Panc1 (cell line): Measurements from ENCODE around the gene MYPN. TPM values are rescaled to one million over a fixed set of nuclear protein-coding genes. Genes with fewer than 3 reads are reported as not detected.
"Not testable (repeated sequence)": the region's sequence is repeated elsewhere in the genome, so short reads cannot be mapped to it uniquely, and the experiment has no call there.

Experiments
- ATAC-seq: fragments of 200-7000 bp; cut with Tn5 transposase; 2 replicates; pipeline ENCODE4 v1.9.1; 2020; ENCODE audit warnings: mild to moderate bottlenecking, moderate library complexity
- BruUV-seq: library from RNA; stranded (reverse); fragments of 400-500 nt; replicated peaks from 2 replicates; lab custom pipeline; 2021; lab: Mats Ljungman, UMichigan
- CTCF ChIA-PET: fragments of 300-600 bp; sonication (Branson Sonifier 250); formaldehyde crosslinking; loops from one replicate; lab custom pipeline; 2022; ENCODE audit warnings: antibody characterized with exemption; lab: Charles Lee
- POLR2A ChIA-PET: fragments of 300-600 bp; sonication (Branson Sonifier 250); formaldehyde crosslinking; loops from one replicate; lab custom pipeline; 2022; ENCODE audit warnings: antibody characterized with exemption; lab: Charles Lee
- DNase-seq: peaks from one replicate; pipeline ENCODE4 v3.0.0-alpha.2; 2010; ENCODE audit warnings: low read depth, low spot score
- H3K27ac ChIP-seq: 2 replicates; pipeline ENCODE4 v1.5.1; 2011; ENCODE audit warnings: mild to moderate bottlenecking, low read length, inconsistent platforms
- H3K27me3 ChIP-seq: fragments of 200-500 bp; sonication (Bioruptor generic); 2 replicates; pipeline ENCODE4 v1.6.0; 2014; ENCODE audit warnings: low read length, inconsistent platforms; ENCODE audit not compliant: control insufficient read depth, insufficient read depth
- H3K36me3 ChIP-seq: fragments of 200-500 bp; sonication (Bioruptor generic); 2 replicates; pipeline ENCODE4 v1.5.1; 2014; ENCODE audit warnings: inconsistent platforms, mild to moderate bottlenecking, low read length, moderate library complexity; ENCODE audit not compliant: control insufficient read depth, insufficient read depth
- H3K4me1 ChIP-seq: 2 replicates; pipeline ENCODE4 v1.5.1; 2011; ENCODE audit warnings: inconsistent platforms, mild to moderate bottlenecking, low read length, moderate library complexity; ENCODE audit not compliant: control insufficient read depth, insufficient read depth
- H3K4me3 ChIP-seq, 2 experiments: 2 replicates each; pipeline ENCODE4 v1.5.1; 2011 to 2012; ENCODE audit warnings: low read depth in 2 of 2, low read length in 2 of 2, mild to moderate bottlenecking in 2 of 2, inconsistent platforms in 1 of 2, moderate library complexity in 1 of 2
- H3K9me3 ChIP-seq: fragments of 200-500 bp; sonication (Bioruptor generic); 2 replicates; pipeline ENCODE4 v1.5.1; 2014; ENCODE audit warnings: low read depth, mild to moderate bottlenecking, inconsistent platforms, low read length, moderate library complexity; ENCODE audit not compliant: control insufficient read depth, insufficient read depth
- CTCF ChIP-seq: fragments of 450-650 bp; IDR thresholded peaks from 2 replicates; pipeline ENCODE4 v1.5.1; 2017; ENCODE audit warnings: mild to moderate bottlenecking
- POLR2AphosphoS5 ChIP-seq: IDR thresholded peaks from 2 replicates; pipeline ENCODE4 v1.6.1; 2012; ENCODE audit warnings: mild to moderate bottlenecking, low read depth, low read length, moderate library complexity
- REST ChIP-seq, 2 experiments: IDR thresholded peaks; 2 replicates each; pipeline ENCODE4 v1.6.1; 2011 to 2012; ENCODE audit warnings: low read depth in 2 of 2, control low read depth in 1 of 2, low read length in 1 of 2, mild to moderate bottlenecking in 1 of 2, moderate library complexity in 1 of 2; ENCODE audit not compliant: insufficient read depth in 1 of 2
- SIN3A ChIP-seq: IDR thresholded peaks from 2 replicates; pipeline ENCODE4 v1.6.1; 2012; ENCODE audit warnings: low read depth, mild to moderate bottlenecking, low read length, moderate library complexity, borderline replicate concordance; ENCODE audit not compliant: insufficient read depth
- TCF7L2 ChIP-seq: IDR thresholded peaks from 2 replicates; pipeline ENCODE4 v1.6.1; 2011; ENCODE audit warnings: mild to moderate bottlenecking, low read depth, low read length, inconsistent platforms
- in situ Hi-C: cut with HindIII; loops from 2 replicates; pipeline ENCODE4 v1.10.0; 2016; ENCODE audit warnings: low sequenced_read_pairs, low pct_unique_long_range_greater_than_20kb
- intact Hi-C: fragments of 100-400 bp; cut with micrococcal nuclease; formaldehyde crosslinking; loops from one replicate; pipeline ENCODE4 v1.10.0; 2022; ENCODE audit not compliant: unreplicated experiment
- total RNA-seq: library from RNA; stranded (reverse); gene quantifications from one replicate; pipeline ENCODE4 v1.2.1, GENCODE V29; 2021; ENCODE audit not compliant: unreplicated experiment

The MYPN gene
- total RNA-seq, 1 experiment from 2014 or later, result 39.1 TPM

GRCh38 chr10:68155615-68156210 lies 46.4 kb downstream of the MYPN start:
- in situ Hi-C loops, result no loop called here
- POLR2A ChIA-PET, result no interaction called here

GRCh38 chr10:68156373-68157185 lies 47.3 kb downstream of the MYPN start:
- H3K9me3 ChIP-seq, result no peaks in the 10 kb centered on the region
- POLR2A ChIA-PET, result no interaction called here
- no peak for ATAC-seq
- H3K4me3 ChIP-seq, result no peak overlapping the region
- H3K36me3 ChIP-seq, result peaks cover 7% of the 10 kb centered on the region; the same call in 1 of the 2 replicates
- peak; percentile 59 for DNase-seq
- peak overlapping the region; percentile 99 for H3K27ac ChIP-seq
- TF ChIP-seq TCF7L2, result 0 out of 2 replicates have a peak, but pooled peaks have one; percentile 6
- peak; percentile 88 for TF ChIP-seq CTCF
- TF ChIP-seq SIN3A, result no peak
- no peak for TF ChIP-seq POLR2AphosphoS5
- no peak for TF ChIP-seq REST (IDR thresholded peaks at IDR 0.05; ENCODE audit: insufficient read depth in 1 of 2, low read depth in 2 of 2, low read length in 1 of 2)
- intact Hi-C loops, result loop anchor here (1.0 kb wide), 1 partner anchor 73 kb away; no protein-coding TSS in a partner anchor
- BruUV-seq, result no TSS peak
- CTCF ChIA-PET, result interaction anchor here (1.4 to 4.4 kb wide), 2 partner anchors 56 to 73 kb away, joined by 11 to 47 read pairs; no protein-coding TSS in a partner anchor
- in situ Hi-C loops, result no loop called here
- H3K27me3 ChIP-seq, result no peaks in the 10 kb centered on the region
- H3K4me1 ChIP-seq, result peaks cover 63% of the 10 kb centered on the region

More at GRCh38 chr10:68155615-68156210, 46.4 kb downstream of the MYPN start:
- TF ChIP-seq TCF7L2 (peak; percentile 48; the same call in 1 of the 2 replicates), REST (IDR thresholded peaks at IDR 0.05; ENCODE audit: insufficient read depth in 1 of 2, low read depth in 2 of 2, low read length in 1 of 2) (no peak)
- no TSS peak for BruUV-seq
- H3K27ac ChIP-seq, result peak overlapping the region; percentile 99
- CTCF ChIA-PET, result interaction anchor here (0.5 to 4.4 kb wide), 3 partner anchors 32 to 193 kb away, joined by 3 to 47 read pairs (median 4); no protein-coding TSS in a partner anchor
- ATAC-seq (no peak), DNase-seq (no peak)
- H3K36me3 ChIP-seq, result peaks cover 7% of the 10 kb centered on the region; the same call in 1 of the 2 replicates
- no peak overlapping the region for H3K4me3 ChIP-seq
- peaks cover 70% of the 10 kb centered on the region for H3K4me1 ChIP-seq
- no peaks in the 10 kb centered on the region for H3K27me3 ChIP-seq
- H3K9me3 ChIP-seq, result no peaks in the 10 kb centered on the region; the same call in 1 of the 2 replicates
- intact Hi-C loops, result loop anchor here (1.0 kb wide), 1 partner anchor 72 kb away; no protein-coding TSS in a partner anchor

- BruUV-seq, H3K9me3 ChIP-seq, ATAC-seq, DNase-seq, H3K27me3 ChIP-seq, in situ Hi-C loops, H3K4me3 ChIP-seq, H3K36me3 ChIP-seq, intact Hi-C loops: not testable (repeated sequence)
- H3K27ac ChIP-seq, result peak overlapping the region; percentile 99
- ChIA-PET POLR2A (interaction anchor here (0.6 kb wide), 1 partner anchor 64 kb away, joined by 6 read pairs; no protein-coding TSS in a partner anchor), CTCF (interaction anchor here (0.6 to 4.4 kb wide), 6 partner anchors 22 to 196 kb away, joined by 3 to 47 read pairs (median 7); no protein-coding TSS in a partner anchor)
- H3K4me1 ChIP-seq, result peaks cover 53% of the 10 kb centered on the region
Measured at GRCh38 chr10:68157522-68157921, 48.2 kb downstream of the MYPN start.
